ENCODE measurements around the gene PCDHGB6.
"Not testable (repeated sequence)": the region's sequence is repeated elsewhere in the genome, so short reads cannot be mapped to it uniquely, and the experiment has no call there.

Gene PCDHGB6

DNA sequence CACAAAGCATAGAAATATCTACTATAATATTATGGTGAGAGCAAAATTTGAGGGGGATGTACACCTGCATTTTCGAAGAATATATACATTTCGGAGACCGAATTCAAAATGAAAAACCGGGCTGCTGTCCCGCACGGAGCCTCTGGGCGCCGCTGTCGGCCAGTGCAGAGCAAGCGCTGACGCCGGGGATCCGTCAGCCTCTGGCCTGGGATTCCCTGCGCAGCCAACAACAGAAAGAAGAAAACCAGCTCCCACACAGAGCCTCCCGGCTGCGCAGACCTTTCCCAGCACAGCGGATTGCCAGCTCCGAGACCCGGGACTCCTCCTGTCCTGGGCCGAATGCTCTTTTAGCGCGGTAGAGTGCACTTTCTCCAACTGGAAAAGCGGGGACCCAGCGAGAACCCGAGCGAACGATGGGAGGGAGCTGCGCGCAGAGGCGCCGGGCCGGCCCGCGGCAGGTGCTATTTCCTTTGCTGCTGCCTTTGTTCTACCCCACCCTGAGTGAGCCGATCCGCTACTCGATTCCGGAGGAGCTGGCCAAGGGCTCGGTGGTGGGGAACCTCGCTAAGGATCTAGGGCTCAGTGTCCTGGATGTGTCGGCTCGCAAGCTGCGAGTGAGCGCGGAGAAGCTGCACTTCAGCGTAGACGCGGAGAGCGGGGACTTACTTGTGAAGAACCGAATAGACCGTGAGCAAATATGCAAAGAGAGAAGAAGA is at the start of gene PCDHGB6:
Gene PCDHGB6, plus strand, starts transcription at position 232 of the 716 bp plus-strand sequence. Its CDS starts 182 bp downstream, at position 414.
- DNase-seq, result not testable (repeated sequence)

DNA sequence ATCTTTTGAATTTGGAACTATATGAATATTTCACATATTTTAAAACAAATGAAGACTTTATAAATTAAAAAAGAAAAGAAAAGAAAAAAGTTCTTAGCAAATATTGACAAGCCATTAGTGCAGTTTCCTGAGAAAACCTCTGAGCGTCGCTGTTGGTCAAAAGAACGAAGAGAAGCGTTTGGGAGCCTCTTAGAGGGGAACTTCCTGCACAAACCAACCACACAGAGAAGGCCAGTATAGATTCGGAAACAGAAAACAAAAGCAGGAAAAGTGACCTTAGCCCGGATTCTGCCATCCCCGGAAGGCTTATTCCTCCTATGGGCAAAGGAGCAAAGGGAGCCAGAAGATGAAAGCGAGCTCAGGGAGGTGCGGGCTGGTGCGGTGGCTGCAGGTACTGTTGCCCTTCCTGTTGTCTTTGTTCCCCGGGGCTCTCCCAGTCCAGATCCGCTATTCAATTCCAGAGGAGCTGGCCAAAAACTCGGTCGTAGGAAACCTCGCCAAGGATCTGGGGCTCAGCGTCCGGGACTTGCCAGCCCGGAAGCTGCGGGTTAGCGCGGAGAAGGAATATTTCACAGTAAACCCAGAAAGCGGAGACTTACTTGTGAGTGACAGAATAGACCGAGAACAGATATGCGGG is 47.9 kb upstream of the PCDHGB6 start, which contains the start of gene PCDHGB2:
Gene PCDHGB2, plus strand, starts transcription at position 205 of the 637 bp plus-strand sequence. Its CDS starts 142 bp downstream, at position 347.
- DNase-seq, result no peak

- DNase-seq, result no peak
Observed at GRCh38 chr5:141360685-141361084, 47.1 kb upstream of the PCDHGB6 start.

DNA sequence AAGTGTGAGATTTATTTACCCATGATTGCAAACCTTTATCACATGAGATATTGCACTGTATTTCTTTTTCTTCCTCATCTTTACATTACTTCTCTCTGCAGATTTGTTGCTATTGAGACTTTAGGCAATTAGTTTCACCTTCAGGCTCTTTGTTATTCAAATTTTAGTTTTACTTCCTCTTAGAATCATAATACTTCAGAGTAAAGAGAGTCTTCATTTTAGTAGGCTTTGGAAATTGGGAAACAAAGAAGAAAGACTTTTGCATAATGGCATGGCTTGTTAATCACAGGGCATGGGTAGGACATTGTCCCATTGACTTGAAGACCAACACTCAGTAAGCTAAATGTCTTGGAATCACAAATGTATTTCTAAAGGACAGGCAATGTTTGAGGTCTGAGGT is 45.1 kb upstream of the PCDHGB6 start:
- DNase-seq, result no peak

DNA sequence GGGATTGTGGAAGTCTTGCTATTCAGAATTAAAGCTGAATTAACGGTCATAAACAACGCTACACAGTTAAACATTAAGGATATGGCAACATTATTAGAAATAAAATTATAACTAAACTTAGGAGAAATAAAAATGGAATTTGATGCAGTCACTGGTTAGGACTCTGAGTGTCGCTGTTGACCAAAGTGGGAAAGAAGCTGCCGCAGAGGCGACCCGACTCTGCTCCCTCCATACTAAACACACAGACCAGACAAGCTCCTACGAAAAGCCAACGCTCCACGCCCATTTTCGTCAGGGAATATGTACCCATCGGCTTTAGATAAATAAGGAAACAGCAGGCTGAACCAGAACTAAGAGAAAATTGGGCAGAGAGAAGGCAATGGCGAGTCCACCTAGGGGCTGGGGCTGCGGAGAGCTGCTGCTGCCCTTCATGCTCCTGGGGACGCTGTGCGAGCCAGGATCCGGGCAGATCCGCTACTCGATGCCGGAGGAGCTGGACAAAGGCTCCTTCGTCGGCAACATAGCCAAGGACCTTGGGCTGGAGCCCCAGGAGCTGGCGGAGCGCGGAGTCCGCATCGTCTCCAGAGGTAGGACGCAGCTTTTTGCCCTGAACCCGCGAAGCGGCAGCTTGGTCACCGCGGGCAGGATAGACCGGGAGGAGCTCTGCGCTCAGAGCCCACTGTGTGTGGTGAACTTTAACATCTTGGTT is 43.7 kb upstream of the PCDHGB6 start, which contains the start of gene PCDHGA5:
Gene PCDHGA5, plus strand, starts transcription at position 211 of the 709 bp plus-strand sequence. Its CDS starts 169 bp downstream, at position 380.
- DNase-seq, result no peak

DNA sequence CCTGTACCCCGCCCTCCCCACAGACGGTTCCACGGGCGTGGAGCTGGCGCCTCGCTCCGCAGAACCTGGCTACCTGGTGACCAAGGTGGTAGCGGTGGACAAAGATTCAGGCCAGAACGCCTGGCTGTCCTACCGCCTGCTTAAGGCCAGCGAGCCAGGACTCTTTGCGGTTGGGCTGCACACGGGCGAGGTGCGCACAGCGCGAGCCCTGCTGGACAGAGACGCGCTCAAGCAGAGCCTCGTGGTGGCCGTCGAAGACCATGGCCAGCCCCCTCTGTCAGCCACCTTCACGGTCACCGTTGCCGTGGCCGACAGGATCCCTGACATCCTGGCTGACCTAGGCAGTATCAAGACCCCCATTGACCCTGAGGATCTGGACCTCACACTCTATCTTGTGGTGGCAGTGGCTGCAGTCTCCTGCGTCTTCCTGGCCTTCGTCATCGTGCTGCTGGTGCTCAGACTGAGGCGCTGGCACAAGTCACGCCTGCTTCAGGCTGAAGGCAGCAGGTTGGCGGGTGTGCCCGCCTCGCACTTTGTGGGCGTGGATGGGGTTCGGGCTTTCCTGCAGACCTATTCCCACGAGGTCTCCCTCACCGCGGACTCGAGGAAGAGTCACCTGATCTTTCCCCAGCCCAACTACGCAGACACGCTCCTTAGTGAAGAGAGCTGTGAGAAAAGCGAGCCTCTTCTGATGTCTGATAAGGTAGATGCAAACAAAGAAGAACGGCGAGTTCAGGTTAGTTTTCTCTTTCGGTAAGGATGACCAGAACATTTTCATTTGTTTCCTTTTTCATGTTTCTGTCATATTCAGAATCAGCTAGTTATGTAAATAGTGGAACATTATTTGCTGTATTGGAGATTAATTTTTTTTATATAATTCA is 41.6 kb upstream of the PCDHGB6 start:
- no peak for DNase-seq

DNA sequence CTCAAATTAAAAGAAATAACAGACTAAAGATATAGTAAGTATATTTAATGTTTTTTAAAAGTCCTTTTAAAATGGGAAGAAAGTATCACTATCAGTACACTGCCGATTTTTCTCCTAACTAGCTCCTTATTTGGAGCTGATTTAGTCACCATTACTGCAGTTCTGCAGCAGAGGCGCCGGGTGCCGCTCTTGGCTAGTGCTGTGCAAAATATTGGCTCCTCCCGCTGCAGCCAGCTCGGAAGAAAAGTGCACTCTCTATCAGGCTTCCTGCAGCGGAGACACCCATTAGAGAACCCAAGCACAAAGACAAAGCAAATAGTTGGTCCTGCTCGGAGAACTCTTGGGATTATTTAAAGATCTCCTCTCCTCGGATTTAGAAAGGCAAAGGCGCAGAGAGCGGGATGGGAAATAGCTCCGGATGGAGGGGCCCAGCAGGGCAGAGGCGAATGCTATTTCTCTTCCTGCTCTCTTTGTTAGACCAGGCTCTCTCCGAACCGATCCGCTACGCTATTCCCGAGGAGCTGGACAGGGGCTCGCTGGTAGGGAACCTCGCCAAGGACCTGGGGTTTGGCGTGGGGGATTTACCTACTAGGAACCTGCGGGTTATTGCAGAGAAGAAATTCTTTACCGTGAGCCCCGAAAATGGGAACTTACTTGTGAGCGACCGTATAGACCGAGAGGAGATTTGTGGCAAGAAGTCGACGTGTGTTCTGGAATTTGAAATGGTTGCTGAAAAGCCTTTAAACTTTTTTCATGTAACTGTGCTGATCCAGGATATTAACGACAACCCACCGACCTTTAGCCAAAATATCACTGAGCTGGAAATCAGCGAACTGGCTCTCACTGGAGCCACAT is 37.6 kb upstream of the PCDHGB6 start, which contains the start of gene PCDHGB3:
Gene PCDHGB3, plus strand, starts transcription at position 249 of the 855 bp plus-strand sequence. Its CDS starts 153 bp downstream, at position 402.
- peak; percentile 10 for DNase-seq

DNA sequence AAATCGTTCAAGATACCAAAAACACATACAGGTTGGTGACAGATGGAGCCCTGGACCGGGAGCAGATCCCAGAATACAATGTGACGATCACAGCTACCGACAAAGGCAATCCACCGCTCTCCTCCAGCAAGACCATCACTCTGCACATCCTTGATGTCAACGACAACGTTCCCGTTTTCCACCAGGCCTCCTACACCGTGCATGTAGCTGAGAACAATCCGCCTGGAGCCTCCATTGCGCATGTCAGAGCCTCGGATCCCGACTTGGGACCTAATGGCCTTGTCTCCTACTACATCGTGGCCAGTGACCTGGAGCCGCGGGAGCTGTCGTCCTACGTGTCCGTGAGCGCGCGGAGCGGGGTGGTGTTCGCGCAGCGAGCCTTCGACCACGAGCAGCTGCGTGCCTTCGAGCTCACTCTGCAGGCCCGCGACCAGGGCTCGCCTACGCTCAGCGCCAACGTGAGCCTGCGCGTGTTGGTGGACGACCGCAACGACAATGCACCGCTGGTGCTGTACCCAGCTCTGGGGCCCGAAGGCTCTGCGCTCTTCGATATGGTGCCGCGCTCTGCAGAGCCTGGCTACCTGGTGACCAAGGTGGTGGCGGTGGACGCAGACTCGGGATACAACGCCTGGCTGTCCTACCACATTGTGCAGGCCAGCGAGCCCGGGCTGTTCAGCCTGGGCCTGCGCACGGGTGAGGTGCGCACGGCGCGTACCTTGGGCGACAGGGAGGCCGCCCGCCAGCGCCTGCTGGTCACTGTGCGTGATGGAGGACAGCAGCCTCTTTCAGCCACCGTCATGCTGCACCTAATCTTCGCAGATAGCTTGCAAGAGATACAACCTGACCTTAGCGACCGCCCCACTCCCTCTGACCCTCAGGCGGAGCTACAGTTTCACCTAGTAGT is 36.0 kb upstream of the PCDHGB6 start:
- DNase-seq, result no peak

DNA sequence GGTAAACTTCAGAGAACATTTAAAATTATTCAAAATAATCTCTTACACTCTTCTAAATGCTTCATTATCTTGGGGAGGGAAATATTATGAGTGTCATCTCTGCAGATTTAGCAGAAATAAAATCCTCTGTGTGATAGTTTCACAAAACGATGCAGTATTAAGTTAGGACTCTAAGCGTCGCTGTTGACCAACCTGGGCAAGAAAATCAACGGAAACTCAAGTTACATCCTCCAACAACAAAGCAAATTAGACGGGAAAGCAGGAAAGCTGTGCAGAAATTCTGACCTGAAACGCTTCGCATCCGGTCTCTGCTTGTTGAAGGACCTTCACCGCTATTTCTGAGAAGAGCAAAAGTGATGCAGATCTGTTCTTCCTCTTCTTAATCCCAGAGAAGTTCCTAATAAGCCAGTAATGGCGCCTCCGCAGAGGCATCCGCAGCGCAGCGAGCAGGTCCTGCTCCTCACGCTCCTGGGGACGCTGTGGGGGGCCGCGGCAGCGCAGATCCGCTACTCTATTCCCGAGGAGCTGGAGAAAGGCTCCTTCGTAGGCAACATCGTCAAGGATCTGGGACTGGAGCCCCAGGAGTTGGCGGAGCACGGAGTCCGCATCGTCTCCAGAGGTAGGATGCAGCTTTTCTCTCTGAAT is 34.0 kb upstream of the PCDHGB6 start, which contains the start of gene PCDHGA6:
Gene PCDHGA6, plus strand, starts transcription at position 219 of the 645 bp plus-strand sequence. Its CDS starts 193 bp downstream, at position 412.
- no peak for DNase-seq

DNA sequence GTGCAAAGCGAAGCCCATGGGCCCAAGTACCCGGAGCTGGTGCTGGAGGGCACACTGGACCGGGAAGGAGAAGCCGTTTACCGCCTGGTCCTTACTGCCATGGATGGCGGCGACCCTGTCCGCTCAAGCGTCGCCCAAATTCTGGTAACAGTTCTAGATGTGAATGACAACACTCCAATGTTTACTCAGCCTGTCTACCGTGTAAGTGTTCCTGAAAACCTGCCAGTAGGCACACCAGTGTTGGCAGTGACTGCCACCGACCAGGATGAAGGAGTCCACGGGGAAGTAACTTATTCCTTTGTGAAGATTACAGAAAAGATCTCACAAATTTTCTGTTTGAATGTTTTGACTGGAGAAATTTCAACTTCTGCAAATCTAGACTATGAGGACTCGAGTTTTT is 33.2 kb upstream of the PCDHGB6 start:
- DNase-seq, result no peak

GRCh38 chr5:141375444-141376155 is 32.2 kb upstream of the PCDHGB6 start:
- not testable (repeated sequence) for DNase-seq

DNA sequence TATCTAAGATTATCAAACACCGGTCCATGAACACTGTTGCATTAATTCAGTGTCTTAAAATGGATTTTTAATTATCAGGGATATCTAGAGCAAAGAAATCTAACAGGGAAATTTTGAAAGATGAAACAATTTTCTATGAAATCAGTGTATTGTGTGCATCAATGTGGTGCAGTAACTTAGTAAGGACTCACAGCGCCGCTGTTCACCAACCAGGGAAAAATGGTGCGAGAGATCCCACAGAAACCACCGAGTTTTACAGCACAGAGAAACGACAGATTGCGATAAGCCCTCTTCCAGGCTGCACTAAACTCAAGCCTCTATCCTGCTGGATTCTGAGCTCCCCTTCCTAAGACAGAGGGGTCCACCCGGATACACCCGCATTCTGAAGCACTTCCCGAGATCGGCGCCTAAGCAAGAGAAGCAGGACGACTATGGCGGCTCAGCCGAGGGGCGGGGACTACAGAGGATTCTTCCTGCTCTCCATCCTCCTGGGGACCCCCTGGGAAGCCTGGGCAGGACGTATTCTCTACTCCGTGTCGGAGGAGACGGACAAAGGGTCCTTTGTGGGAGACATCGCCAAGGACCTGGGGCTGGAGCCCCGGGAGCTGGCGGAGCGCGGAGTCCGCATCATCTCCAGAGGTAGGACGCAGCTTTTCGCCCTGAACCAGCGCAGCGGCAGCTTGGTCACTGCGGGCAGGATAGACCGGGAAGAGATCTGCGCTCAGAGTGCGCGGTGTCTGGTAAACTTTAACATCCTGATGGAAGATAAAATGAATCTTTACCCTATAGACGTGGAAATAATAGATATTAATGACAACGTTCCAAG is 25.1 kb upstream of the PCDHGB6 start, which contains the start of gene PCDHGA7:
Gene PCDHGA7, plus strand, starts transcription at position 274 of the 826 bp plus-strand sequence. Its CDS starts 158 bp downstream, at position 432.
- DNase-seq, result no peak

DNA sequence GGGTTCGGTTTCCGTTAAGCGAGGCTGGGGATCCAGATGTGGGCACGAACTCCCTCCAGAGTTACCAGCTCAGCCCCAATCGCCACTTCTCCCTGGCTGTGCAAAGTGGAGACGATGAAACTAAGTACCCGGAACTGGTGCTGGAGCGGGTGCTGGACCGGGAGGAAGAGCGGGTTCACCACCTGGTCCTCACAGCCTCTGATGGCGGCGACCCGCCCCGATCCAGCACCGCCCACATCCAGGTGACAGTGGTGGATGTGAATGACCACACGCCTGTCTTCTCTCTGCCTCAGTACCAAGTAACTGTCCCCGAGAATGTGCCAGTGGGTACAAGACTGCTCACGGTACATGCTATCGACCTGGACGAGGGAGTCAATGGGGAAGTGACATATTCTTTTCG is 24.5 kb upstream of the PCDHGB6 start:
- DNase-seq, result no peak

GRCh38 chr5:141384471-141385267 is 23.2 kb upstream of the PCDHGB6 start:
- DNase-seq, result no peak

GRCh38 chr5:141387557-141388311 is 20.1 kb upstream of the PCDHGB6 start, which contains the start of gene PCDHGB4:
Gene PCDHGB4, plus strand, starts transcription at chr5:141387698. Its CDS starts 187 bp downstream, at chr5:141387885.
- not testable (repeated sequence) for DNase-seq

GRCh38 chr5:141388661-141389060 is 19.2 kb upstream of the PCDHGB6 start:
- DNase-seq, result no peak
